Hepatocyte (in vitro differentiated cells): Measurements from ENCODE around the gene WDR45. TPM values are rescaled to one million over a fixed set of nuclear protein-coding genes. Genes with fewer than 3 reads are reported as not detected.

Source experiments
- DNase-seq: peaks from one replicate; pipeline ENCODE4 v3.0.0-alpha.2; 2016; ENCODE audit warnings: low spot score
- H2AFZ ChIP-seq: fragments of 200-600 bp; sonication (generic); 2 replicates; pipeline ENCODE4 v1.6.0; 2016; ENCODE audit warnings: antibody characterized with exemption, mild to moderate bottlenecking
- H3K27ac ChIP-seq: fragments of 200-600 bp; sonication (generic); 2 replicates; pipeline ENCODE4 v1.5.1; 2016; ENCODE audit warnings: mild to moderate bottlenecking
- H3K27me3 ChIP-seq: fragments of 200-600 bp; sonication (generic); 2 replicates; pipeline ENCODE4 v1.6.1; 2016
- H3K36me3 ChIP-seq: fragments of 200-600 bp; sonication (generic); replicated peaks from 2 replicates; pipeline ENCODE4 v1.5.1; 2016; ENCODE audit warnings: low read depth; ENCODE audit not compliant: insufficient read depth
- H3K4me1 ChIP-seq: fragments of 200-600 bp; sonication (generic); 2 replicates; pipeline ENCODE4 v1.5.1; 2016; ENCODE audit warnings: mild to moderate bottlenecking, moderate library complexity; ENCODE audit not compliant: insufficient read depth
- H3K4me2 ChIP-seq: fragments of 200-600 bp; sonication (generic); 2 replicates; pipeline ENCODE4 v1.6.0; 2016
- H3K4me3 ChIP-seq: fragments of 200-600 bp; sonication (generic); 2 replicates; pipeline ENCODE4 v1.5.1; 2016; ENCODE audit warnings: mild to moderate bottlenecking
- H3K79me2 ChIP-seq: fragments of 200-600 bp; sonication (generic); 2 replicates; pipeline ENCODE4 v1.6.0; 2017; ENCODE audit warnings: mild to moderate bottlenecking
- H3K9me2 ChIP-seq: fragments of 200-600 bp; sonication (generic); replicated peaks from 2 replicates; pipeline ENCODE4 v1.6.0; 2017; ENCODE audit warnings: mild to moderate bottlenecking; ENCODE audit not compliant: insufficient read depth
- H3K9me3 ChIP-seq: fragments of 200-600 bp; sonication (generic); 2 replicates; pipeline ENCODE4 v1.5.1; 2016; ENCODE audit warnings: low read depth, mild to moderate bottlenecking
- H4K20me1 ChIP-seq: fragments of 200-600 bp; sonication (generic); 2 replicates; pipeline ENCODE4 v1.6.0; 2016; ENCODE audit warnings: mild to moderate bottlenecking; ENCODE audit not compliant: insufficient read depth, poor library complexity, severe bottlenecking
- EZH2 ChIP-seq: fragments of 200-600 bp; sonication (generic); IDR thresholded peaks from 2 replicates; pipeline ENCODE4 v1.6.1; 2016; ENCODE audit warnings: antibody characterized with exemption, mild to moderate bottlenecking, borderline replicate concordance
- EZH2phosphoT487 ChIP-seq: fragments of 200-600 bp; sonication (generic); IDR thresholded peaks from one replicate; pipeline ENCODE4 v1.6.1; 2018; ENCODE audit warnings: antibody characterized with exemption, mild to moderate bottlenecking, low read depth, moderate library complexity; ENCODE audit not compliant: unreplicated experiment, severe bottlenecking
- WGBS: methylation state at CpG from one replicate; pipeline ENCODE4 v1.1.6; 2016; ENCODE audit warnings: low lambda C conversion rate; ENCODE audit errors: missing lambda C conversion rate; 5-methylcytosine and 5-hydroxymethylcytosine counted together
- polyA plus RNA-seq: library from polyadenylated mRNA; unstranded; fragments of >200 nt; fragmentation: Nextera tagmentation; extraction: Ambion mirVana; gene quantifications from 2 replicates; pipeline ENCODE4 v1.2.1, GENCODE V29; 2016
- total RNA-seq: library from RNA; depleted of rRNA; stranded (reverse); fragments of >200 nt; gene quantifications from 2 replicates; pipeline ENCODE4 v1.2.3, GENCODE V29; 2014
- TF ChIP-seq, protein P1 (sequence below): fragments of 200-600 bp; sonication (generic); IDR thresholded peaks from 2 replicates; pipeline ENCODE4 v1.5.1; 2016; ENCODE audit warnings: antibody characterized with exemption, mild to moderate bottlenecking; ENCODE audit not compliant: poor library complexity

Gene WDR45
- total and polyA plus RNA-seq, 2 experiments from 2014 or later: 59.6 to 67.7 TPM

DNA sequence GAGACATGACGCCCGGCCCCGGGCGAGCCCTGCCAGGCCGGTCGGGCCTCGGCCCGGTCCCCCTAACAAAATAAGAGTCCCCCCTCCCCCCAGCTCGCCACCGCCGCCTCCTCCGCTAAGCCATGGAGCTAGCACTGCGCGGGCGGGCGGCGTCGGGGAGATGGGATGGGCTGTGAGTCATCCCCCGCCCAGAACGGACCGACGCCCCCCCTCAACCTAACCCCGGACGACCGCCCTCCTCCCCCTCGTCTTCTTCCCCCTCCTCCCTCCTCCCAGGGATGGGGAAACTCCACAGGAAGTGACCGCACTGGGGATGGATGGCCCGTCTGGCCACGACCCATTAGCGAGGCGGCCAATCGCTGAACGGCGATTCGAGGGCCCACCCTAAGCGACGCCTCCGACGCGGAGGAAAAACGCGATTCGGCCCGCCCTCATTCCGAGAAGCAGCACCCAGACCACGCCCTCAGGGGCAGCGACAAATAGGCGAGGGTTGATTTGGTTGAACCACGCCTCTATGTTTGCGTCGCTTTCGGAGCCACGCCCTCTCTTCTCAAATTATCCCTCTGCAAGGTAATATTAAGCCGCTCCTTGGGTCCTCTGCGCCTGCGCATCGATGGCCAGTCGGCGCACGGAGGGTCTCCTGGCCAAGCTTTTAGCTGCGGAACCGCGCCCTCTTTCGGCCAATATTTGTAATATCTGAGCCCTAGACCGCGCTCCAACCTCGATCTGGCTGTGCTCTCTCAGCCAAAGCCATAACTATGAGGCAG lies 36.3 kb downstream of the WDR45 start, which contains the start of gene TFE3:
TFE3 (minus strand) TSS at position 138 of the 767 bp plus-strand sequence; CDS start at position 7, 131 bp downstream.
- H3K79me2 ChIP-seq: peaks cover 37% of the 10 kb centered on the region
- WGBS: 35% methylated on average over 42 of the region's 67 CpGs
- H3K4me2 ChIP-seq: peak within 1 kb of the TSS; percentile 80
- H3K9me3 ChIP-seq: no peaks in the 10 kb centered on the region
- H3K27me3 ChIP-seq: no peaks in the 10 kb centered on the region
- DNase-seq: peak; percentile 98
- TF ChIP-seq EZH2: no peak
- TF ChIP-seq EZH2phosphoT487: no peak
- TF ChIP-seq, protein P1, sequence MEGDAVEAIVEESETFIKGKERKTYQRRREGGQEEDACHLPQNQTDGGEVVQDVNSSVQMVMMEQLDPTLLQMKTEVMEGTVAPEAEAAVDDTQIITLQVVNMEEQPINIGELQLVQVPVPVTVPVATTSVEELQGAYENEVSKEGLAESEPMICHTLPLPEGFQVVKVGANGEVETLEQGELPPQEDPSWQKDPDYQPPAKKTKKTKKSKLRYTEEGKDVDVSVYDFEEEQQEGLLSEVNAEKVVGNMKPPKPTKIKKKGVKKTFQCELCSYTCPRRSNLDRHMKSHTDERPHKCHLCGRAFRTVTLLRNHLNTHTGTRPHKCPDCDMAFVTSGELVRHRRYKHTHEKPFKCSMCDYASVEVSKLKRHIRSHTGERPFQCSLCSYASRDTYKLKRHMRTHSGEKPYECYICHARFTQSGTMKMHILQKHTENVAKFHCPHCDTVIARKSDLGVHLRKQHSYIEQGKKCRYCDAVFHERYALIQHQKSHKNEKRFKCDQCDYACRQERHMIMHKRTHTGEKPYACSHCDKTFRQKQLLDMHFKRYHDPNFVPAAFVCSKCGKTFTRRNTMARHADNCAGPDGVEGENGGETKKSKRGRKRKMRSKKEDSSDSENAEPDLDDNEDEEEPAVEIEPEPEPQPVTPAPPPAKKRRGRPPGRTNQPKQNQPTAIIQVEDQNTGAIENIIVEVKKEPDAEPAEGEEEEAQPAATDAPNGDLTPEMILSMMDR: peak; percentile 62
- H3K27ac ChIP-seq: peak within 1 kb of the TSS; percentile 99
- peak within 1 kb of the TSS; percentile 69 for H3K4me3 ChIP-seq
- no peaks in the 10 kb centered on the region for H3K36me3 ChIP-seq
- H3K4me1 ChIP-seq: peaks cover 16% of the 10 kb centered on the region
- H2AFZ ChIP-seq: no peak within 1 kb of the TSS
- no peaks in the 10 kb centered on the region for H3K9me2 ChIP-seq
- no peaks in the 10 kb centered on the region for H4K20me1 ChIP-seq

DNA sequence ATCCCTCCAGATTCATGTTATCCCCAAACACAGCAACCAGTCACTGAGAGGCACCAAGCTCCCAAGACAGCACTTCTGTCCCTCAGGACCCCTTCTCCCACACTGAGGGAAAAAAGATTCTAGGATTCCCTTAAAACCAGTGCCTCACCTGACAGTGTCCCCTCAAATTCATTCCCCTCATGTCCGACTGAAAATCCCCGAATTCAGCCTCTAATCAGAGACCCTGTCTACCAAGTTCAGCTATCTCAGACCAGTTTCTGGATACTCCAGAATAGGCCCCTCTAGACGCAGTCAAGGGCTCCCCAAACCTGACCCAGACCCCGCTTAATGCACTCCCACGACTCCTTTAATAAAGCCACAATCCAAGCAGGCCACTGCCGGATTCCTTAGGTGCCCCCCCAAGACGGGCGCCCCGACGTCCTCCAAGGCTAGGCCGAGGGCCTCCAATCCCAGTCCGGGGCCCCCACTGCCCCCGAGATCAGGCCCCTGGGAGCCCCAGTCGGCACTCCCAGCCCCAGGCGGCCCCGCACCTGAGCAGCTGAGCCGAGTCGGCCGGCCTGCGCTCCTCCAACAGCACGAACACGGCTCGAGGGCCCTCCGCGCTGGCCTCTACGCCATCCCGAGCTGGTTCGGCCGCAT lies 37.0 kb downstream of the WDR45 start:
- no peak for TF ChIP-seq EZH2
- TF ChIP-seq, protein P1: no peak
- no peak for TF ChIP-seq EZH2phosphoT487
- no peak for DNase-seq
- Histone ChIP-seq H2AFZ (no peak overlapping the region), H3K4me2 (peak overlapping the region; percentile 80), H3K4me1 (peaks cover 16% of the 10 kb centered on the region), H3K9me2 (no peaks in the 10 kb centered on the region), H3K36me3 (no peaks in the 10 kb centered on the region), H3K9me3 (no peaks in the 10 kb centered on the region), H4K20me1 (no peaks in the 10 kb centered on the region), H3K27me3 (no peaks in the 10 kb centered on the region), H3K4me3 (peak overlapping the region; percentile 69), H3K79me2 (peaks cover 37% of the 10 kb centered on the region), H3K27ac (peak overlapping the region; percentile 99)
- 50% methylated on average over 25 of the region's 29 CpGs for WGBS

DNA sequence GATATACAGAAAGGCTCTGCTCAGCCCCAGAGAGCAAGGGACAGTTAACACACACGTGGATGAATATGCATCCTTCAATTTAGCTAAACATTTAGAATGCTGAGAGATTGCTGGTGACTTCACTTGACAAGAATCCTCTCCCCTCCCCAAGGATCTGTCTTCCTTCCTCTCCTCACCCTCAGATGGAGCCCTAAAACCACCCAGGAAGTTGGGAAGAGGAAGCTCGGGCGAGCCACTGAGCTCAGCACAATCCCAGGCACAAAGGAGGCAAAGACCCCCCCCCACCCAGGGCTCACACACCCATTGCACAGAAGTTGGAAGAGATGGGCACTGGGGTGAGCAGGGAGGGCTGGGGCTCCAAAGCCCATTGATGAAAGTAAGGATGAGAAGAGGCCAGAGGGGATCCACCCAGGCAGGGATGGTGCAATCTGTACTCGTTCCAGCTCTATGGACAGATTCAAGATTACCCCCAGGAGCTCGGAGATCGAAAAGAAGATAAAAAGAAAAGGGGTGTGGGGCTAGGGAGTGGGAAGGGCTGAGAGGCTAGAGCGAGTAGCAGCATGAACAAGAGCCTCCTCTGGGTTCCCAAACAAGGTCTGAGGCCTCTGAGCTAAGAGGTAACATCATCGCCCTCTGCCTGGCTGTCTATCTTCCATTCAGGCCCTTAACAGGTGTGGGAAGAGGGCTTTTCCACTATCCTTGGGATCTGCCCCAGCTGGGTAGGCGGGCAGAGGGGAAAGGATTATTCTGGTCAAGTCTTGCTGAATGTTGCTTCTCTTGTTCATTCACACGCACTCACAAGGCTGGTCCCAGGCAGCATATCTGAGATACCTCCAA lies 37.7 kb downstream of the WDR45 start:
- H3K27ac ChIP-seq: peak overlapping the region; percentile 99
- H3K9me3 ChIP-seq: no peaks in the 10 kb centered on the region
- peak; percentile 49 for DNase-seq
- H3K4me3 ChIP-seq: peak overlapping the region; percentile 69
- no peaks in the 10 kb centered on the region for H3K27me3 ChIP-seq
- TF ChIP-seq, protein P1: no peak
- TF ChIP-seq EZH2phosphoT487 (no peak), EZH2 (no peak)
- no peak overlapping the region for H2AFZ ChIP-seq
- H4K20me1 ChIP-seq: no peaks in the 10 kb centered on the region
- peaks cover 37% of the 10 kb centered on the region for H3K79me2 ChIP-seq
- peak overlapping the region; percentile 80 for H3K4me2 ChIP-seq
- H3K36me3 ChIP-seq: no peaks in the 10 kb centered on the region
- peaks cover 16% of the 10 kb centered on the region for H3K4me1 ChIP-seq
- 39% methylated on average over 10 of the region's 10 CpGs for WGBS
- H3K9me2 ChIP-seq: no peaks in the 10 kb centered on the region
